BE2C (cell line): ENCODE results near the gene WFDC10A. TPM values are rescaled to one million over a fixed set of nuclear protein-coding genes. Genes with fewer than 3 reads are reported as not detected.
"Not testable (repeated sequence)": the region's sequence is repeated elsewhere in the genome, so short reads cannot be mapped to it uniquely, and the experiment has no call there.

Source experiments
- DNase-seq: peaks from one replicate; pipeline ENCODE4 v3.0.0-alpha.2; 2020
- H3K27me3 ChIP-seq: fragments of 250-450 bp; sonication (Bioruptor Pico); 2 replicates; pipeline ENCODE4 v1.5.1; 2020; ENCODE audit warnings: mild to moderate bottlenecking
- H3K36me3 ChIP-seq: fragments of 250-450 bp; sonication (Bioruptor Pico); 2 replicates; pipeline ENCODE4 v1.5.1; 2020; ENCODE audit warnings: mild to moderate bottlenecking
- H3K4me1 ChIP-seq: fragments of 250-450 bp; sonication (Bioruptor Pico); 2 replicates; pipeline ENCODE4 v1.5.1; 2020
- H3K4me3 ChIP-seq: 2 replicates; pipeline ENCODE4 v1.5.1; 2011; ENCODE audit warnings: low read depth, low read length
- H3K9me3 ChIP-seq: fragments of 250-450 bp; sonication (Bioruptor Pico); 2 replicates; pipeline ENCODE4 v1.5.1; 2020
- polyA plus RNA-seq: library from polyadenylated mRNA; unstranded; fragments of >200 nt; gene quantifications from one replicate; pipeline ENCODE4 v1.2.1, GENCODE V29; 2012; ENCODE audit warnings: low read depth, missing spikeins; ENCODE audit not compliant: insufficient read length, insufficient read depth
- TF ChIP-seq, protein P1 (sequence below): IDR thresholded peaks from 2 replicates; pipeline ENCODE4 v1.5.1; 2012; ENCODE audit warnings: mild to moderate bottlenecking, low read depth, low read length

The WFDC10A gene
- not detected for polyA plus RNA-seq

- peaks cover 5% of the 10 kb centered on the region; the same call in 1 of the 2 replicates for H3K27me3 ChIP-seq
- no peaks in the 10 kb centered on the region for H3K36me3 ChIP-seq
- no peak within 1 kb of the TSS for H3K4me3 ChIP-seq
- DNase-seq: peak; percentile 32
- H3K4me1 ChIP-seq: no peaks in the 10 kb centered on the region
- H3K9me3 ChIP-seq: no peaks in the 10 kb centered on the region
- TF ChIP-seq, protein P1, sequence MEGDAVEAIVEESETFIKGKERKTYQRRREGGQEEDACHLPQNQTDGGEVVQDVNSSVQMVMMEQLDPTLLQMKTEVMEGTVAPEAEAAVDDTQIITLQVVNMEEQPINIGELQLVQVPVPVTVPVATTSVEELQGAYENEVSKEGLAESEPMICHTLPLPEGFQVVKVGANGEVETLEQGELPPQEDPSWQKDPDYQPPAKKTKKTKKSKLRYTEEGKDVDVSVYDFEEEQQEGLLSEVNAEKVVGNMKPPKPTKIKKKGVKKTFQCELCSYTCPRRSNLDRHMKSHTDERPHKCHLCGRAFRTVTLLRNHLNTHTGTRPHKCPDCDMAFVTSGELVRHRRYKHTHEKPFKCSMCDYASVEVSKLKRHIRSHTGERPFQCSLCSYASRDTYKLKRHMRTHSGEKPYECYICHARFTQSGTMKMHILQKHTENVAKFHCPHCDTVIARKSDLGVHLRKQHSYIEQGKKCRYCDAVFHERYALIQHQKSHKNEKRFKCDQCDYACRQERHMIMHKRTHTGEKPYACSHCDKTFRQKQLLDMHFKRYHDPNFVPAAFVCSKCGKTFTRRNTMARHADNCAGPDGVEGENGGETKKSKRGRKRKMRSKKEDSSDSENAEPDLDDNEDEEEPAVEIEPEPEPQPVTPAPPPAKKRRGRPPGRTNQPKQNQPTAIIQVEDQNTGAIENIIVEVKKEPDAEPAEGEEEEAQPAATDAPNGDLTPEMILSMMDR: peak; percentile 76
Measured at GRCh38 chr20:45629496-45630100, at the start of gene WFDC10A. TSS of gene WFDC10A (plus strand) at chr20:45629739. CDS start at chr20:45629814, 75 bp downstream.

DNA sequence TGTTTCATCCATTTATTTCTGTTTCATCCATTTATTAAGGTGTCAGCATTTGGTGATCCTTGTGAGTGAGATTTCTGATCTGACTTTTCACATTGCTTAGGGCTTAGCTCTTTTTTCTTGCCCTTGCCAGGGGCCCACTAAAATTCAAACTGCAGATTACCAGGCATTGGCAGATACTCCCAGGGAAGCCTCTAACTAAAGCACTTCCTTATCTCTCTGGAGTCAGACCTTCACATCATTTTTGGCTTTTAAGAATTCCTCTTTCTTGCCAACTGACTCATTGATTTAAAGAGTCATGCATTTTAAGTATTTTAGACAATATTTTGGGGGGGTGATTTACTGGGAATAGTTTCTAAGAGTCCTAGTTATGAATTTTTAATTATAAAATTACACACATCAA, 47.8 kb upstream of the WFDC10A start:
- TF ChIP-seq, protein P1: no peak
- H3K4me1 ChIP-seq: no peaks in the 10 kb centered on the region
- H3K9me3 ChIP-seq: no peaks in the 10 kb centered on the region
- H3K27me3 ChIP-seq: peaks cover 22% of the 10 kb centered on the region
- no peaks in the 10 kb centered on the region for H3K36me3 ChIP-seq
- DNase-seq: no peak
- no peak overlapping the region for H3K4me3 ChIP-seq

- Histone ChIP-seq H3K4me3 (no peak overlapping the region), H3K9me3 (no peaks in the 10 kb centered on the region), H3K4me1 (no peaks in the 10 kb centered on the region), H3K36me3 (no peaks in the 10 kb centered on the region), H3K27me3 (peaks cover 22% of the 10 kb centered on the region)
- TF ChIP-seq, protein P1: no peak
- DNase-seq: no peak
Measured at GRCh38 chr20:45583502-45583901, 46.0 kb upstream of the WFDC10A start.

DNA sequence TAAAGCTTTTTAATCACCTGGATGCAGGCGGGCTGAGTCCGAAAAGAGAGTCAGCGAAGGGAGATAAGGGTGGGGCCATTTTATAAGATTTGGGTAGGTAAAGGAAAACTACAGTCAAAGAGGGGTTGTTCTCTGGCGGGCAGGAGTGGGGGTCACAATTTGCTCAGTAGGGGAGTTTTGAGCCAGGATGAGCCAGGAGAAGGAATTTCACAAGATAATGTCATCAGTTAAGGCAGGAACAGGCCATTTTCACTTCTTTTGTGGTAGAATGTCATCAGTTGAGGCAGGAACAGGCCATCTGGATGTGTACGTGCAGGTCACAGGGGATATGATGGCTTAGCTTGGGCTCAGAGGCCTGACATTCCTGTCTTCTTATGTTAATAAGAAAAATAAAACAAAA, 45.2 kb upstream of the WFDC10A start:
- H3K4me3 ChIP-seq, H3K4me1 ChIP-seq, H3K9me3 ChIP-seq, H3K36me3 ChIP-seq, DNase-seq: not testable (repeated sequence)
- H3K27me3 ChIP-seq: peaks cover 22% of the 10 kb centered on the region

DNA sequence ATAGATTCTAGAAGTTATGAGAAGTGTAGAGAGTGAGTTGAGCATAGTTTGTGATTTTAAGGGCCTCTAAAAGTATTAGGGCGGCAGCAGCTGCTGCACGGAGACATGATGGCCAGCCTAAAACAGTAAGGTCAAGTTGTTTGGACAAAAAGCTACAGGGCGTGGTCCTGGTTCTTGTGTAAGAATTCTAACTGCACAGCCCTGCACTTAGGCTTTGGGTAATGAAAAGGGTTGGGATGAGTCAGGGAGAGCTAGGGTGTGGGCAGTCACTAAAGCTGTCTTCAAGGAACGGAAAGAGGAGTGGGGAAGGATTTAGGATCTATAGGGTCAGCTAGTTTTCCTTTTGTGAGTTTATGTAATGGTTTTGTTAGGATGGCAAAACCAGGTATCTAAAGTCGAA, 43.6 kb upstream of the WFDC10A start:
- not testable (repeated sequence) for H3K4me1 ChIP-seq, H3K4me3 ChIP-seq, H3K9me3 ChIP-seq, H3K36me3 ChIP-seq, DNase-seq
- peaks cover 18% of the 10 kb centered on the region for H3K27me3 ChIP-seq

- Histone ChIP-seq H3K4me1 (no peaks in the 10 kb centered on the region), H3K27me3 (peaks cover 4% of the 10 kb centered on the region), H3K36me3 (no peaks in the 10 kb centered on the region), H3K9me3 (no peaks in the 10 kb centered on the region), H3K4me3 (no peak overlapping the region)
- TF ChIP-seq, protein P1: no peak
- no peak for DNase-seq
Measured at GRCh38 chr20:45588800-45589199, 40.7 kb upstream of the WFDC10A start.

GRCh38 chr20:45589725-45590124, 39.8 kb upstream of the WFDC10A start:
- H3K36me3 ChIP-seq: no peaks in the 10 kb centered on the region
- TF ChIP-seq, protein P1: no peak
- no peak for DNase-seq
- no peaks in the 10 kb centered on the region for H3K27me3 ChIP-seq
- no peaks in the 10 kb centered on the region for H3K4me1 ChIP-seq
- H3K9me3 ChIP-seq: no peaks in the 10 kb centered on the region
- H3K4me3 ChIP-seq: no peak overlapping the region
